SHP77 (cell line): ENCODE measurements around the gene SLC17A3.

ENCODE experiments used
- DNase-seq, 2 experiments: peaks; one replicate each; lab custom pipeline; 2025; lab: John Stamatoyannopoulos, UW

SLC17A3 gene

DNA sequence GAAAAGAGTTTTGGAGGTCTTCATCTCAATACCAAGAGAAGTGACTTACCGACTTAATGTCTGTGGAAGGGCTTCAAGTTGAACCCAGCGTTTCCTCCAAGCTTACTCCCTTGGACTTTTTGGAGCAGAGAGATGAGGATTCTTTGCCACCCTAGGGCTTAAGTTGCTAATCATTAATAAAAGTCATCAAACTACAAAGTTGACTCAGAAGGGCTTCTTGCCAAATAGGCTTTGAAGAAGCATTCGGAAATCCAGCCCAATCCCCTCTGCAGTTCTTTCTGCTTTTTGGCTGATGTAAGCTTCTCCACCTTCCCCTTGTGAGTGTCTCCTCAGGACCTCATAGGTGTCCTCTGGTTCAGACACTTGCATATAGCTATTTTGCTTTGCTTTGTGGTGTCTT lies at the start of gene SLC17A3:
TSS of gene SLC17A3 (minus strand) at position 126 of the 400 bp plus-strand sequence. CDS start 5,856 bp downstream, outside the sequence.
- DNase-seq: no peak

DNA sequence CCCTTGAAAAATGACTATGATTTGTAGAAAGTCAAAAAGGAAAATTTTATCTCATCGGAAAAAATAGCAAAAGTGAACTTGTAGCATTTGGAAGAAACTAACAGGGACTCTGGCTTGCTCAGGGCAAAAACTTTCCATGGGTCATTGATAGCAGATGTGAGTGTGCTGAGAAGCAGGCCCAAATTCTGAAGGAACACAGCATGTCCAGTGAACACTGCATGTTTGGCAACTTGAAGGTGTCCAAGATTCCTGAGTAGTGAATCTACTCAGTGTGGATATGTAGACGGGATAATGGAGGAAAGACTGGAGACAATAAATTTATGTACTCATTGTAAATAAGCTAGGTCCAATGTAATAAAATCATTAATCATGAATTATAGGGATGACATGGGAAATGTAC lies 48.3 kb upstream of the SLC17A3 start:
- DNase-seq: no peak

GRCh38 chr6:25921525-25922203 lies 47.6 kb upstream of the SLC17A3 start:
- no peak for DNase-seq

DNA sequence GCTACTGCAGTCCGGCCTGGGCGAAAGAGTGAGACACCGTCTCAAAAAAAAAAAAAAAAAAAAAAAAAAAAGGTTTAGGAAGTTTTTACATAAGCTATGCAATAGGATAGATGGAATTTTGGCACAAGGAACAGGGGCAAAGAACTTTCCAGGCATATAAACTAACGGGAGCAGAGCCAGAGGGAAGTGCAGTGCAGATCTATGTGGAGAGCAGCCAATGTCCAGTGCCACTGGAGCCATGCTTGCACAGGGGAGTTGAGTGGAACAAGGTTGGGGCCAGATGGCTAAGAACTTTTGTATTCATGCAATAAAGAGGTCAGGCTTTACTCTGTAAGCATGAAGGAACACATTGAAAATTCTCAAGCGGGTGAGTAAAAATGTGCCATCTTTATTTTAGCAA lies 45.6 kb upstream of the SLC17A3 start:
- no peak for DNase-seq

GRCh38 chr6:25918083-25918683 lies 44.1 kb upstream of the SLC17A3 start:
- no peak for DNase-seq

DNA sequence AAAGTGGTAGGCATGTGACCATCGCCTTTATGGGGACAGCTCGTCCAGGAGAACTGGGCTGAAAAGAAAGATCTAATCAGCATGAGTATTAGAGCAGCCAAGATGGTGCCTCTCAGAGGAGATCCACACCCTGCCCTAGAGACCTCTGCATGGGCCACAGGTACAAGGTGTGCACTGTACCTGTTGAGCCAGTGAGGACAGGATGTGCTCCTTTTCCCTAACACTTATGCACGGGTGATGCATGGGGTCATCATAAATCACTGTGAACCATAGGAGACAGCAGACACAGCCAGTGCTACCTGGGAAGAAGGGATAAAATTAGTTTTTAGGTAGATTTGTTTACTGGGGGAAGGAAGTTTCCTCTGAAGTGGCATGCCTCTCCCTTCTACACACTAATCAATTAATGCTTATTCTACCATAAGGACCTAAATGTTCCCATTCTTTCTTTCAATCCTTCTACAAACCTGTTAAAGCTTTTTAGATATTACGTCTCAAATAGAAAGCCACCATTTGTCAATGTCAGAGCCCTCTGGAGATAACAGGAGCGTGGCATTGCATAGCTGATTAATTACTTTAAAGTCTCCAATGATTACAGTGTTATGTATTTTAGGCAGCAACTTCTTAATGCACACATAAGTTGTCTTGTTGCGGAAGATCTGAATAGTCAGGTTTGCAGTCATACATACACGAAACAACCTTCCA lies 42.9 kb upstream of the SLC17A3 start:
- no peak for DNase-seq

DNA sequence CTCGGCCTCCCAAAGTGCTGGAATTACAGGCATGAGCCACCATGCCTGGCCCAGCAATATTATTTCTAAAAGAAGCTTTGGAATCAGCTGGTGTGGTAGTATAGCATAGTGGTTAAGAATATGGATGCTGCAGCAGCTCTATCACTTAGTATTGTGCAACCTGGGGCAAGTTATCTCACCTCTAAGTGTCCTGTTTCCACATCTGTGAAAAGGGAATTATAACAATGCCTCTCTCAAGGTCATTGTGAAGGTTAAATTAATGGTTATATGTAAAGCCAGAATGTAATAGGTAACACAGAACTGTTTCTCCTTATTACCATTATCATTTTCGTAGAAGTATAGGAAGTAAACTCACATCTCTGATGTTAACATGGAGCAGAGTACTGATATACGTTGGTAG lies 42.3 kb upstream of the SLC17A3 start:
- DNase-seq: no peak

GRCh38 chr6:25913741-25914140 lies 39.7 kb upstream of the SLC17A3 start:
- no peak for DNase-seq

GRCh38 chr6:25911351-25911750 lies 37.3 kb upstream of the SLC17A3 start:
- DNase-seq: no peak

DNA sequence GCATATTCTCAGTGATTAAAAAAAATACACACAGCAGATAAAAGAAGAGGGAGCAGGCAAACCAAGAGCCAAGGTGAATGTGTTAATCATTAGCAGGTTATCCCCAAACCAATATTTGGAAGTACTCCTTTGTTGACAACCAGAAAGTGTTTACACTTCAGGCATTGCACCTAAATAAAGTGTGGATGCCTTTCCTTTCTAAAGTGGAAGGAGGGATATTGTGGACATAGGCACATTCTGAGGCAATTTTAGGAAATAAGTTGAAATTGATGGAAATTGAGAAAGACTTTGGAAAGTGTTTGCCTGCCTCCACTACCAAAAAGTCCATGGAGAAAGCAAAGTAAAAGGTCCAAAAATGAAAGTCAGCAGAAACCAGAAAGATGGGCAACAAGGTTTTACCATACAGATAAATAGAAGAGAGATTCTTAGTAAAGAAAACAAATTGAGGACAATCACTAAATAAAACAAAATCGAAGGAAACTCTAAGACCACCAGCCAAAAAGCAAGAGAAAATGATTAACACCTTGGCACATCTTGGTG lies 33.5 kb upstream of the SLC17A3 start:
- no peak for DNase-seq

DNA sequence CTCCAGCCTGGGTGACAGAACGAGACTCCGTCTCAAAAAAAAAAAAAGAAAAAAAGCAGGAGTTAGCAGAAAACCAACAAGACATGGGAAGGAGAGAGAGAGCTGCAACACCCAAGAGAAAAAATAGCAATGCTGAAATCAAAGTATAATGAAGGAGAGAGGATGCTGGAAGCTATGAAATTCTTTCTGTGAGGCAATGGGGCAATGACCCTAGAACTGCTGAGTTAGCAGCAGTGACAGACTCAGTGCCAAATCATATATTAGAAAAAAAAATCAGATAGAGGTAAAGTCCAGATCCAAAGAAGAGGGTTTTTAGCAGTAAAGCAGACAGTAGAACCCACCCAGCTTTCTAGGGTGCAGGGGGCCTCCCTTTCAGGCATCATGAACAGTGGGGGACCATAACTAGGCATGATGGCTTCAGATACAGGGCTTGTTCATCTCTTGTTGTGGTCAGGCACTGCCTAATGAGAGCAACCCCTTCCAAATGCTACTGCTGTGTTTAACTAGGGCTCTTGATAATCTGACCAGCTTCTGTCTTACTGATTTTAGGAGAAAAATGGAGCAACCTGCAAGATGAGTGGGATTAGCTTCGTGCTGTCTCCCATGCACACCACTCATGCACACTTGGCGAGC lies 29.5 kb upstream of the SLC17A3 start:
- DNase-seq: no peak

GRCh38 chr6:25902071-25902470 lies 28.0 kb upstream of the SLC17A3 start:
- no peak for DNase-seq

DNA sequence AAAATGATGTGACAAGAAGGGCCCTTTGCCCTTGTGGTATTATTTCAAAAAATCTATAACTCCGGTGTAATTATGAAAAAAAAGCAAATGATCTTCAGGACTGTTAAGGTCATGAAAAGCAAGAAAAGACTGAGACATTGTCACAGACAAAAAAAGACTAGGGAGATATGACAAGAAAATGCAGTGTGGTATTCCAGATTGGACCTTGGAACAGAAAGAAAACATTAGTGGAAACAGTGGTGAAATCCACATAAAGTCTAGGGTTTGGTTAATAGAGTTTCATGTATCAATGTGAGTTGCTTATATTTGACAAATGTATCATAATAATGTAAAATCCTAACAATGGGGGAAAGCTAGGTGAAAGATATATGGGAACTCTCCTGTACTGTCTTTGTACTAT lies 26.8 kb upstream of the SLC17A3 start:
- DNase-seq: no peak

GRCh38 chr6:25899580-25900408 lies 25.8 kb upstream of the SLC17A3 start:
- DNase-seq: no peak

DNA sequence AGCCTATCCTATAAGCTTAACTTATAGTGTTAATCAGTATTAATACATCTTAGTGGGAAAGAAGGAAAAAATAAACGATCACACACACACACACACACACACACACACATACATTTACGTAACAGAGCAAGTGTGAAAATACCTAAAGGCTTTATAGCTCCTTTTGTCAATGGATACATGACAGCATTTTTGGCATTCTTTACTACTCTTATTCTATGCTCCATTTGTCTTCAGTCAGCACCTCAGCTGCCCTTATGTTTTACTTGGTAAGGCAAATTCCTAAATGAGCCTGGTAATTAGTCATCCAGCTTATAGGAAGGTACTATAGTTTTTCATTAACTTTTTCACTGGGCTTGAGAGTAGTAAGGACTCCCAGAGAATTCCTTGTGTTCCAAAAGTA lies 25.1 kb upstream of the SLC17A3 start:
- no peak for DNase-seq

- no peak for DNase-seq
Observed at GRCh38 chr6:25898289-25898977, 24.4 kb upstream of the SLC17A3 start.

DNA sequence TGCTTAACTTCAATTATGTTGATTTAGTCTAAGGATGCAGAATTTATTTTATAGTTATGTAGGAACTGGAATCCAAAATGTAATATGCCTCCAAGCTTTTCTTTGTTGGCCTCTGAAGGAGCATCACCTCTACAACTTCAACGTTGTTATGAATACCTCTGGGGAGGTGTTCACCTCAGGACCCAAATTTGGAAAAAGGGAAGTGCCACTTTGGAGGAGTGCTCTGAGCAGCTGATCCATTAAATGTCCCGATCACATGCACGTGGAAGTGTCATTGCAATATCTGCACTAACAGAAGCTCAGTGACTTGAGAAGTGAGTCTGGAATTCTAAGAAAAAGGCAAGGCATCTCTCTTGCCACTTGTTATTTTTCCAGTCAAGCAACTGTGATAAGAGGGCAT lies 22.2 kb upstream of the SLC17A3 start:
- no peak for DNase-seq

GRCh38 chr6:25895771-25896170 lies 21.7 kb upstream of the SLC17A3 start:
- DNase-seq: no peak

DNA sequence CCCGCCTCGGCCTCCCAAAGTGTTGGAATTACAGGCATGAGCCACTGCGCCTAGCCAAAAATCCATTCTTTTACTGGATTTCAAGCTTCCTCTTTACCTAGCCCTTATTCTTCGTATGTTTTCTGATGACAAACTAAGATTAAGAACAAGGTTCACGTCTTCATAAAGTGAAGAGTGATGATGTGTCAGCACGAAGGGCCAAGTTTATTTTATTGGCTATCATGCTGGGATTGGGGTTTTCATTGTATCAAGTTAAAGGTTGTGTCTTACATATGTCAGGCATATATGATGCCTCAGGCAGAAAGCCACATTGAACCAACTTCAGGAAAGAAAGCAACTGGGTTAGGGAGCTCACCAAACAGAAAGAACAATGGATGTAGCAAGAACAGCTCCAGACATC lies 19.7 kb upstream of the SLC17A3 start:
- no peak for DNase-seq

- DNase-seq: no peak
Observed at GRCh38 chr6:25892877-25893276, 18.8 kb upstream of the SLC17A3 start.
